ENCODE data around the gene ELK3. TPM values are rescaled to one million over a fixed set of nuclear protein-coding genes. Genes with fewer than 3 reads are reported as not detected.

ELK3 gene
- 10 to 100 TPM; 15.1 to 16.3 TPM for total RNA-seq

DNA sequence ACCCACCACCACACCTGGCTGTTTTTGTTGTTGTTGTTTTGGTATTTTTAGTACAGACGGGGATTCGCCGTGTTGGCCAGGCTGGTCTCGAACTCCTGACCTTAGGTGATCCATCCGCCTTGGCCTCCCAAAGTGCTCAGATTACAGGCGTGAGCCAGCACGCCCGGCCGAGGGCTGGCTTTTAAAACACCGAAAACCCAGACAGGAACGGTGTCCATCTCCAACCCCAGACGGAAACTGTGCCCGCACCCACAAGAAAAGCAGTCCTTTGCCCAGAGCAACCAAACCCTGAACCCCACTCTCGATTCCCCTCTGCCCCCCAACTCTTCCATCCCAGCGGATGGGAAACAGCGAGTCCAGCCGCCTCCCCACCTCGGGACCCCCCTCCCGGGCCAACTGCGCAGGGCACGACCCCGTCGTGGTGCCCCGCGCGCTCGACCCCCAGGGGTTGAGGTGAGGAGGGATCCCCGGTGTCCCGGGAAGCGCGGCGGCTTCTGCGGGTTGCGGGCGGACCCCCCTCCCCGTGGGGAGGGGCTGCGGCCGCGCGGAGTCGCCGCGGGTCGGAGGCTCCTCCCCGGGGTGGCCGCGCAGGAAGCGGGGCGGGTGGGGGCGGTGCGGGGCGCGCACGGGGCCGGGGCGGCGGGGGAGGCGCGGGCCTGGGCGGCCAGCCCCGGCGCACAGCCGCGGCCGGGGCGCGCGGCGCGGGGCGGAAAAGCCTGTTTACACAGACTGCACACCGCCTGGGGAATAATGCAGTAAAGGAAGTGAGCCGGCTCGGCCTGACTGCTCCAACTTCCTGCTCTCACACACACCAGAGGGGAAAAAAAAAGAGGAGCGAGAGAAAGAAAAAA lies at the start of gene ELK3:
TSS of gene ELK3 (plus strand) at position 651 of the 851 bp plus-strand sequence.
- TF ChIP-seq, protein P1, sequence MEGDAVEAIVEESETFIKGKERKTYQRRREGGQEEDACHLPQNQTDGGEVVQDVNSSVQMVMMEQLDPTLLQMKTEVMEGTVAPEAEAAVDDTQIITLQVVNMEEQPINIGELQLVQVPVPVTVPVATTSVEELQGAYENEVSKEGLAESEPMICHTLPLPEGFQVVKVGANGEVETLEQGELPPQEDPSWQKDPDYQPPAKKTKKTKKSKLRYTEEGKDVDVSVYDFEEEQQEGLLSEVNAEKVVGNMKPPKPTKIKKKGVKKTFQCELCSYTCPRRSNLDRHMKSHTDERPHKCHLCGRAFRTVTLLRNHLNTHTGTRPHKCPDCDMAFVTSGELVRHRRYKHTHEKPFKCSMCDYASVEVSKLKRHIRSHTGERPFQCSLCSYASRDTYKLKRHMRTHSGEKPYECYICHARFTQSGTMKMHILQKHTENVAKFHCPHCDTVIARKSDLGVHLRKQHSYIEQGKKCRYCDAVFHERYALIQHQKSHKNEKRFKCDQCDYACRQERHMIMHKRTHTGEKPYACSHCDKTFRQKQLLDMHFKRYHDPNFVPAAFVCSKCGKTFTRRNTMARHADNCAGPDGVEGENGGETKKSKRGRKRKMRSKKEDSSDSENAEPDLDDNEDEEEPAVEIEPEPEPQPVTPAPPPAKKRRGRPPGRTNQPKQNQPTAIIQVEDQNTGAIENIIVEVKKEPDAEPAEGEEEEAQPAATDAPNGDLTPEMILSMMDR (IDR thresholded peaks at IDR 0.05), result no peak
- DNase-seq (ENCODE audit: low spot score), result peak; percentile 75
- no peaks in the 10 kb centered on the region for H3K36me3 ChIP-seq
- H3K4me1 ChIP-seq, result peaks cover 0 to 42% of the 10 kb centered on the region in 2 donors
- no peaks in the 10 kb centered on the region for H3K9me3 ChIP-seq
- peak within 1 kb of the TSS; percentile 79 to 80 for H3K27ac ChIP-seq
- H3K4me3 ChIP-seq, result peak within 1 kb of the TSS; percentile 81 to 91
- no peaks in the 10 kb centered on the region for H3K27me3 ChIP-seq

DNA sequence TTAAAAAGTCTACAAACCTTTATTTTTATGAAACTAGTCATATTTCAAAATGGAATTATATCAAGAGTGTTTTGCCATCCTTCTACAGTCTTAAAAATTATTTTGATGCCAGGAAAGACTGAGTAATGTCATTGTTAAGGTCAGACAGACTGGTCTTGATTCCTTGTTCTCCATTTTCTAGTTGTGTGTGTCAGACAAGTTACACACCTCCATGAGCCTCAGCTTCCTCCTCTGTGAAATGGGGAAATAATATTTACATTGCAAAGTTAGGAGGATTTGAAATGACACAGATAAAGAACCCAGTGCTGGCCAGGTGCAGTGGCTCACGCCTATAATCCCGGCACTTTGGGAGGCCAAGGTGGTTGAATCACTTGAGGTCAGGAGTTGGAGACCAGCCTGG lies 47.4 kb upstream of the ELK3 start:
- H3K9me3 ChIP-seq, result no peaks in the 10 kb centered on the region
- H3K4me1 ChIP-seq, result no peaks in the 10 kb centered on the region
- DNase-seq (ENCODE audit: low spot score), result no peak
- no peaks in the 10 kb centered on the region for H3K27me3 ChIP-seq
- no peak overlapping the region for H3K4me3 ChIP-seq
- TF ChIP-seq, protein P1 (IDR thresholded peaks at IDR 0.05), result no peak
- no peak overlapping the region for H3K27ac ChIP-seq
- no peaks in the 10 kb centered on the region for H3K36me3 ChIP-seq

DNA sequence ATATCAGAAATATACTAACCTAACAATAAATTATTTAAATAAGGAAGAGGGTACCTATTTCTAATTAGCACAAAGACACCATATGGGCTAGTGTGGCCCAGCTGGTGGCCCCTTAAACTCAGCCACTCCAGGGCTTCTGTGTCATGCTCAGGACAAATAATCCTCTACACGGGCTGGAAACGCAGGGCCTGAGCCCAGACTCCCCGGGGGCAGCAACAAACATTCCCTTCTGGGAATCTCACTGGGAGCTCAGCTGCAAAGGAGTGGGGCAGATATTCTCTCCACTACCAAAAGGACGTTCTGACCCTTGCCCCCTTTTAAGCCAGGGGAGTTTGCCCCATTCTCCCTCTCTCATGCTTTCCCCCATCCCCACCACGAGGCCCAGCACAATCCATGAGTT lies 43.7 kb upstream of the ELK3 start:
- Histone ChIP-seq H3K9me3 (no peaks in the 10 kb centered on the region), H3K27me3 (no peaks in the 10 kb centered on the region), H3K27ac (no peak overlapping the region), H3K4me3 (no peak overlapping the region), H3K4me1 (no peaks in the 10 kb centered on the region), H3K36me3 (no peaks in the 10 kb centered on the region)
- DNase-seq (ENCODE audit: low spot score), result no peak
- TF ChIP-seq, protein P1 (IDR thresholded peaks at IDR 0.05), result no peak

DNA sequence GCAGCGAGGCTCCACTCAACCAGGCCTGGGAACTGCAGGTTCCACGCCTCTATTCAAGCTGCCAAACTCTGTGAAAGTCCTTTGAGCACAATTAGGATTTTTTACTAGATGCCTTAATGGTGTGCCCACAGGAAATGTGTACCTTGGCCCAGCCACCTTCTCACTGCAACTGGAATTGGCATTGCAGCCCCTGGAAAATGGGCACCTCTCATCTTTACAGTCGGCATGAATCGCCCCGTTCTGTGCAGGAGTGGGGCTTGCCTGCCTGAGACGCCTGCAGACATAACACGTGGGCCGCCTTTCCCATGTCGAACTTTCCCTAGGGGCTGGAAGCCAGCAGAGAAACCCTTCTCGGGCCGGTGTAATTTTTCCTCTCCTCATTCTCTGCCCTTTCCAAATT lies 42.0 kb upstream of the ELK3 start:
- TF ChIP-seq, protein P1 (IDR thresholded peaks at IDR 0.05), result no peak

DNA sequence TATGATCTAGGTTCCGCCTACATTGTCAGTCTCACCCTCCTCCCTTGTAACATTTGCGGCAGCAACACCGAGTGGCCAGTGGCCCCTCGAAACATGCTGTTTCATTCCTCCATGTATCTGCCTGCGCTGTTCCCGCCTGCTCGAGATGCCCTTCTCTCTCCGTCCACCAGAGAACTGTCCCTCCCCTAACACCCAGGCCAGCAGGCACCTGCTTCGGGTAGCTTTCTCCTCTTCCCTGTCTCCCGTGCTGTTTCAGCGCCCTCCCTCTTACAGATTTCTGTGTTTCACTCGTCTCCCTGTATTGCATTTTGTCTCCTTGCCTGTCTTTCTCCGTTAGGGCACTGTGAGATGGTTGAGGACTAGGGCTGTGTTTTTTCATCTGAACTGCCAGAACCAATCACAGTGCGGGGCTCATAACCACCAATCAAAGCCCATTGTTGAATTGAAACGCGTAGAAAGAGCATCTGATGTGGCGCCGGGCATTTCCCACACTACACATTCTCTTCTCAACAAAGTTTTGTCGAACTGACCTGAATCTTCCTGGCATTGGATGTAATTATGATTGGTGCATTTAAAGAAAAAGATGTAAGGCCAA lies 40.9 kb upstream of the ELK3 start:
- Histone ChIP-seq H3K4me3 (no peak overlapping the region), H3K36me3 (no peaks in the 10 kb centered on the region)
- no peak for DNase-seq (ENCODE audit: low spot score)

More for the DNA sequence above, 42.0 kb upstream of the ELK3 start:
- no peaks in the 10 kb centered on the region for H3K36me3 ChIP-seq
- no peaks in the 10 kb centered on the region for H3K9me3 ChIP-seq
- no peaks in the 10 kb centered on the region for H3K27me3 ChIP-seq
- H3K4me3 ChIP-seq, result no peak overlapping the region
- H3K27ac ChIP-seq, result no peak overlapping the region
- H3K4me1 ChIP-seq, result no peaks in the 10 kb centered on the region
- DNase-seq (ENCODE audit: low spot score), result no peak

More for the DNA sequence above, 40.9 kb upstream of the ELK3 start:
- no peak overlapping the region for H3K27ac ChIP-seq
- TF ChIP-seq, protein P1 (IDR thresholded peaks at IDR 0.05), result no peak
- H3K27me3 ChIP-seq, result no peaks in the 10 kb centered on the region
- H3K4me1 ChIP-seq, result no peaks in the 10 kb centered on the region
- no peaks in the 10 kb centered on the region for H3K9me3 ChIP-seq

All from right atrium auricular region (tissue), 2 donors.